IPS-18a (cell line): ENCODE results near the gene DPH5.

Experiments used
- H3K27ac ChIP-seq: one replicate; pipeline ENCODE4 v1.5.1; 2013; ENCODE audit warnings: low read length
- H3K27me3 ChIP-seq: one replicate; pipeline ENCODE4 v1.6.1; 2013; ENCODE audit warnings: mild to moderate bottlenecking, low read length; ENCODE audit not compliant: control insufficient read depth, insufficient read depth
- H3K36me3 ChIP-seq: one replicate; pipeline ENCODE4 v1.6.1; 2013; ENCODE audit warnings: low read depth, low read length; ENCODE audit not compliant: control insufficient read depth
- H3K4me1 ChIP-seq: one replicate; pipeline ENCODE4 v1.6.1; 2013; ENCODE audit warnings: low read depth, low read length; ENCODE audit not compliant: control insufficient read depth
- H3K4me3 ChIP-seq: one replicate; pipeline ENCODE4 v1.5.1; 2013; ENCODE audit warnings: low read length
- H3K9ac ChIP-seq: one replicate; pipeline ENCODE4 v1.6.1; 2013; ENCODE audit warnings: mild to moderate bottlenecking, low read length, moderate library complexity
- H3K9me3 ChIP-seq: one replicate; pipeline ENCODE4 v1.6.1; 2013; ENCODE audit warnings: low read depth, low read length; ENCODE audit not compliant: control insufficient read depth

Gene DPH5

GRCh38 chr1:101029184-101029583, 3.6 kb upstream of the DPH5 start:
- H3K4me1 ChIP-seq, result peaks cover 14% of the 10 kb centered on the region
- H3K9ac ChIP-seq, result no peak overlapping the region
- no peaks in the 10 kb centered on the region for H3K27me3 ChIP-seq
- no peaks in the 10 kb centered on the region for H3K36me3 ChIP-seq
- H3K4me3 ChIP-seq, result no peak overlapping the region
- H3K9me3 ChIP-seq, result no peaks in the 10 kb centered on the region
- H3K27ac ChIP-seq, result no peak overlapping the region

GRCh38 chr1:101028466-101028865, 2.9 kb upstream of the DPH5 start:
- no peak overlapping the region for H3K9ac ChIP-seq
- no peaks in the 10 kb centered on the region for H3K27me3 ChIP-seq
- no peak overlapping the region for H3K4me3 ChIP-seq
- H3K36me3 ChIP-seq, result no peaks in the 10 kb centered on the region
- H3K27ac ChIP-seq, result no peak overlapping the region
- H3K9me3 ChIP-seq, result no peaks in the 10 kb centered on the region
- peaks cover 14% of the 10 kb centered on the region for H3K4me1 ChIP-seq

GRCh38 chr1:101027194-101027772, 1.7 kb upstream of the DPH5 start:
- H3K27me3 ChIP-seq, result no peaks in the 10 kb centered on the region
- peaks cover 14% of the 10 kb centered on the region for H3K4me1 ChIP-seq
- H3K27ac ChIP-seq, result no peak overlapping the region
- peaks cover 5% of the 10 kb centered on the region for H3K36me3 ChIP-seq
- H3K4me3 ChIP-seq, result no peak overlapping the region
- H3K9me3 ChIP-seq, result no peaks in the 10 kb centered on the region
- H3K9ac ChIP-seq, result no peak overlapping the region

GRCh38 chr1:101026430-101026788, 825 bp upstream of the DPH5 start:
- Histone ChIP-seq H3K4me1 (peaks cover 14% of the 10 kb centered on the region), H3K9ac (peak overlapping the region; percentile 95), H3K36me3 (peaks cover 5% of the 10 kb centered on the region), H3K27me3 (no peaks in the 10 kb centered on the region), H3K9me3 (no peaks in the 10 kb centered on the region), H3K27ac (no peak overlapping the region), H3K4me3 (peak overlapping the region; percentile 95)

- Histone ChIP-seq H3K4me1 (peaks cover 14% of the 10 kb centered on the region), H3K9me3 (no peaks in the 10 kb centered on the region), H3K36me3 (peaks cover 11% of the 10 kb centered on the region), H3K9ac (peak overlapping the region; percentile 95), H3K4me3 (peak overlapping the region; percentile 95), H3K27ac (peak overlapping the region; percentile 16), H3K27me3 (no peaks in the 10 kb centered on the region)
These were observed 314 bp downstream of the DPH5 start for GRCh38 chr1:101025283-101025656.

GRCh38 chr1:101022294-101022693, 3.3 kb downstream of the DPH5 start:
- H3K4me3 ChIP-seq, result no peak overlapping the region
- H3K27me3 ChIP-seq, result no peaks in the 10 kb centered on the region
- H3K4me1 ChIP-seq, result peaks cover 14% of the 10 kb centered on the region
- peaks cover 19% of the 10 kb centered on the region for H3K36me3 ChIP-seq
- H3K9ac ChIP-seq, result no peak overlapping the region
- no peaks in the 10 kb centered on the region for H3K9me3 ChIP-seq
- no peak overlapping the region for H3K27ac ChIP-seq

- Histone ChIP-seq H3K9ac (no peak overlapping the region), H3K4me1 (peaks cover 7% of the 10 kb centered on the region), H3K27me3 (no peaks in the 10 kb centered on the region), H3K27ac (peak overlapping the region; percentile 9), H3K4me3 (peak overlapping the region; percentile 32), H3K9me3 (no peaks in the 10 kb centered on the region), H3K36me3 (peaks cover 31% of the 10 kb centered on the region)
These were observed 8.1 kb downstream of the DPH5 start for GRCh38 chr1:101017448-101017847.

GRCh38 chr1:101013776-101014175, 11.8 kb downstream of the DPH5 start:
- Histone ChIP-seq H3K27me3 (no peaks in the 10 kb centered on the region), H3K36me3 (peaks cover 20% of the 10 kb centered on the region), H3K4me1 (peaks cover 7% of the 10 kb centered on the region), H3K9ac (no peak overlapping the region), H3K9me3 (no peaks in the 10 kb centered on the region), H3K4me3 (no peak overlapping the region), H3K27ac (no peak overlapping the region)

- no peaks in the 10 kb centered on the region for H3K27me3 ChIP-seq
- H3K36me3 ChIP-seq, result peaks cover 19% of the 10 kb centered on the region
- no peak overlapping the region for H3K27ac ChIP-seq
- H3K9me3 ChIP-seq, result no peaks in the 10 kb centered on the region
- peaks cover 5% of the 10 kb centered on the region for H3K4me1 ChIP-seq
- H3K9ac ChIP-seq, result no peak overlapping the region
- H3K4me3 ChIP-seq, result no peak overlapping the region
These were observed 17.3 kb downstream of the DPH5 start for GRCh38 chr1:101008229-101008834.

GRCh38 chr1:101006553-101006952, 19.0 kb downstream of the DPH5 start:
- Histone ChIP-seq H3K27ac (no peak overlapping the region), H3K4me1 (peaks cover 10% of the 10 kb centered on the region), H3K9ac (no peak overlapping the region), H3K4me3 (no peak overlapping the region), H3K27me3 (no peaks in the 10 kb centered on the region), H3K36me3 (peaks cover 9% of the 10 kb centered on the region), H3K9me3 (no peaks in the 10 kb centered on the region)

- Histone ChIP-seq H3K4me3 (no peak overlapping the region), H3K9ac (no peak overlapping the region), H3K27ac (no peak overlapping the region), H3K9me3 (no peaks in the 10 kb centered on the region), H3K27me3 (no peaks in the 10 kb centered on the region), H3K4me1 (peaks cover 10% of the 10 kb centered on the region), H3K36me3 (peaks cover 14% of the 10 kb centered on the region)
These were observed 19.7 kb downstream of the DPH5 start for GRCh38 chr1:101005871-101006270.

- no peak overlapping the region for H3K9ac ChIP-seq
- H3K27ac ChIP-seq, result no peak overlapping the region
- H3K36me3 ChIP-seq, result peaks cover 21% of the 10 kb centered on the region
- no peaks in the 10 kb centered on the region for H3K9me3 ChIP-seq
- H3K27me3 ChIP-seq, result no peaks in the 10 kb centered on the region
- H3K4me1 ChIP-seq, result peaks cover 10% of the 10 kb centered on the region
- no peak overlapping the region for H3K4me3 ChIP-seq
These were observed 20.4 kb downstream of the DPH5 start for GRCh38 chr1:101005183-101005582.
